Peyer's patch (tissue), 4 donors: ENCODE data around the gene SEC14L6. TPM values are rescaled to one million over a fixed set of nuclear protein-coding genes. Genes with fewer than 3 reads are reported as not detected.

Source experiments
- DNase-seq, 3 donors: peaks; one replicate each; pipeline ENCODE4 v3.0.0-alpha.2; 2017 to 2019
- H3K27ac ChIP-seq, 4 donors: fragments of 200-600 bp; sonication (generic); one replicate each; pipeline ENCODE4 v1.5.1; 2016 to 2019
- H3K27me3 ChIP-seq, 2 donors: fragments of 200-600 bp; sonication (generic); one replicate each; pipeline ENCODE4 v1.5.1; 2019
- H3K36me3 ChIP-seq, 3 donors: fragments of 200-600 bp; sonication (generic); one replicate each; pipeline ENCODE4 v1.5.1; 2016 to 2019
- H3K4me1 ChIP-seq, 4 donors: fragments of 200-600 bp; sonication (generic); one replicate each; pipeline ENCODE4 v1.5.1; 2016 to 2019
- H3K4me3 ChIP-seq, 4 donors: fragments of 200-600 bp; sonication (generic); 1 replicate in 3 of 4; 2 replicates in 1 of 4; pipeline ENCODE4 v1.5.1; 2016 to 2019; ENCODE audit warnings: mild to moderate bottlenecking in 1 of 4
- H3K9me3 ChIP-seq, 4 donors: fragments of 200-600 bp; sonication (generic); one replicate each; pipeline ENCODE4 v1.5.1; 2016 to 2019; ENCODE audit warnings: mild to moderate bottlenecking in 1 of 4
- POLR2A ChIP-seq, 2 donors: fragments of 450-650 bp; IDR thresholded peaks; one replicate each; pipeline ENCODE4 v1.5.1; 2017; ENCODE audit warnings: antibody characterized with exemption in 2 of 2, mild to moderate bottlenecking in 2 of 2, moderate library complexity in 2 of 2
- total RNA-seq, 4 donors: library from RNA; depleted of rRNA; stranded (reverse); fragments of >200 nt; gene quantifications; one replicate each; pipeline ENCODE4 v1.1.0, GENCODE V29; 2016
- TF ChIP-seq, protein P1 (sequence below), 6 experiments: fragments of 450-650 bp in 4 of 6; fragments of 200-600 bp in 2 of 6; sonication (generic) in 1 of 6; IDR thresholded peaks; one replicate each; pipeline ENCODE4 v1.5.1; 2017 to 2019; ENCODE audit warnings: antibody characterized with exemption in 6 of 6, mild to moderate bottlenecking in 3 of 6, moderate library complexity in 1 of 6

SEC14L6 gene
- total RNA-seq, 4 donors from 2014 or later: 0.27 TPM; not detected in 3

DNA sequence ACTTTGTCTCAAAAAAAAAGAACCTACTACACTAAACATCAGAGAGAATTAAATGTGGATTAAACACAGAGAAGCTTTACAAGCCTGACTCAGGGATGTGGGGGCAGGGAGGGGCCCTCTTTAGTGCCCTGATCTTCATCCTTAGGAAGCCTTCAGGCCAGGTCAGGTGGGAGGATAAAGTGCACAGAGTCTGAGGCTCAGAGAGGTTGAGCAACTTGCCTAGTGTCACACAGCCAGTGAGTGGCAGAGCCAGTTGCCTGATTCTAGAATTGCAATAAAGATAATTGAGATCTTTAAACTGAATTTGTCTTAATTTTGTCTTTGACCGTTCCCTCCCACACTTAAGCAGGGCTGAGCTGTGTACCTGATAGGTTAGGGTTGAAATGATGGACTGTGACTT lies 7.2 kb downstream of the SEC14L6 start:
- Histone ChIP-seq H3K4me1 (peaks cover 0 to 10% (median 0%) of the 10 kb centered on the region in 4 donors), H3K27ac (no peak overlapping the region), H3K27me3 (peaks cover 0 to 11% of the 10 kb centered on the region in 2 donors), H3K9me3 (no peaks in the 10 kb centered on the region), H3K36me3 (no peaks in the 10 kb centered on the region), H3K4me3 (no peak overlapping the region)
- no peak for TF ChIP-seq POLR2A (IDR thresholded peaks at IDR 0.05)
- TF ChIP-seq, protein P1, sequence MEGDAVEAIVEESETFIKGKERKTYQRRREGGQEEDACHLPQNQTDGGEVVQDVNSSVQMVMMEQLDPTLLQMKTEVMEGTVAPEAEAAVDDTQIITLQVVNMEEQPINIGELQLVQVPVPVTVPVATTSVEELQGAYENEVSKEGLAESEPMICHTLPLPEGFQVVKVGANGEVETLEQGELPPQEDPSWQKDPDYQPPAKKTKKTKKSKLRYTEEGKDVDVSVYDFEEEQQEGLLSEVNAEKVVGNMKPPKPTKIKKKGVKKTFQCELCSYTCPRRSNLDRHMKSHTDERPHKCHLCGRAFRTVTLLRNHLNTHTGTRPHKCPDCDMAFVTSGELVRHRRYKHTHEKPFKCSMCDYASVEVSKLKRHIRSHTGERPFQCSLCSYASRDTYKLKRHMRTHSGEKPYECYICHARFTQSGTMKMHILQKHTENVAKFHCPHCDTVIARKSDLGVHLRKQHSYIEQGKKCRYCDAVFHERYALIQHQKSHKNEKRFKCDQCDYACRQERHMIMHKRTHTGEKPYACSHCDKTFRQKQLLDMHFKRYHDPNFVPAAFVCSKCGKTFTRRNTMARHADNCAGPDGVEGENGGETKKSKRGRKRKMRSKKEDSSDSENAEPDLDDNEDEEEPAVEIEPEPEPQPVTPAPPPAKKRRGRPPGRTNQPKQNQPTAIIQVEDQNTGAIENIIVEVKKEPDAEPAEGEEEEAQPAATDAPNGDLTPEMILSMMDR (IDR thresholded peaks at IDR 0.05): no peak
- no peak for DNase-seq

DNA sequence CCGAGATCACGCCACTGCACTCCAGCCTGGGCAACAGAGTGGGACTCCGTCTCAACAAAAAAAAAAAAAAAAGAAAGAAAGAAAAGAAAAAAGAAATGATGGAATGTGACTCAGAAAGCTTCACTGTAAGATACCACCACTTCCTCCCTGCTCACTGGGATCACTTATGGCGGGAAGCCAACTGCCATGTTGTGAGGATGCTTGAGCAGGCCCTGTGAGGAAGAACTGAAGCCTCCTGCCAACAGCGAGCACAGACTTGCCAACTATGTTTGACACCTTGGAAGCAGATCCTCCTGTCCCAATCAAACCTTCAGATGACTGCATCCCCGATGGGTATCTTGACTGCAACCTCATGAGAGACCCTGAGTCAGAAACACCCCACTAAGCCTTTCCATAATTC lies 8.3 kb downstream of the SEC14L6 start:
- Histone ChIP-seq H3K9me3 (no peaks in the 10 kb centered on the region), H3K27me3 (peaks cover 0 to 7% of the 10 kb centered on the region in 2 donors), H3K27ac (no peak overlapping the region), H3K4me3 (no peak overlapping the region), H3K36me3 (no peaks in the 10 kb centered on the region), H3K4me1 (peaks cover 0 to 10% (median 0%) of the 10 kb centered on the region in 4 donors)
- TF ChIP-seq POLR2A (IDR thresholded peaks at IDR 0.05): no peak
- TF ChIP-seq, protein P1 (IDR thresholded peaks at IDR 0.05): no peak
- DNase-seq: no peak

DNA sequence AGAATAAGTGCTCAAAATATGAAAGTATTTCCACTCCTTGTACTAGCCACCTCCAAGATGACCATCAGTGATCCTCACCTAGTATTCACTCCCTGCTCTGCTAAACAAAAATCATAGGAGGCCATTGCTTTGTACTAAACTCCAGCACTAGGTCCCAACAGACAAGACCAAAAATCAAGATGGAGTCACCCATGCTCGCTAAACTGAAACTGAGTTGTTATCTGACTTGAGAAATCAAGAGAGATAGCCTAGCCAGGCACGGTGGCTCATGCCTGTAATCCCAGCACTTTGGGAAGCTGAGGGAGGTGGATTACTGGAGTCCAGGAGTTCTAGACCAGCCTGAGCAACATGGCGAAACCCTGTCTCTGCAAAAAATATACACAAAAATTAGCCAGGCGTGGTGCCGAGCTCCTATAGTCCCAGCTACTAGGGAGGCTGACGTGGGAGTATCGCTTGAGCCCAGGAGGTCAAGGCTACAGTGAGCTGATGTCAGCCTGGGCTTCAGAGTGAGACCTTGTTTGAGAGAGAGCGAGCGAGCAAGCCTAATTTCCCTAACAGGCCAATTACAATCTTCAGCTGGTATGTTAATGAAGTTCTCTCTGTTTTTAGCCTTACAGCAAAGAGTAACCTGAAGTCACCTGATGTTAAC lies 9.3 kb downstream of the SEC14L6 start:
- H3K4me3 ChIP-seq: no peak overlapping the region
- H3K36me3 ChIP-seq: no peaks in the 10 kb centered on the region
- H3K4me1 ChIP-seq: peaks cover 0 to 4% (median 0%) of the 10 kb centered on the region in 4 donors
- no peak for TF ChIP-seq POLR2A (IDR thresholded peaks at IDR 0.05)
- peaks cover 0 to 4% of the 10 kb centered on the region in 2 donors for H3K27me3 ChIP-seq
- no peak for DNase-seq
- no peak overlapping the region for H3K27ac ChIP-seq
- no peaks in the 10 kb centered on the region for H3K9me3 ChIP-seq

DNA sequence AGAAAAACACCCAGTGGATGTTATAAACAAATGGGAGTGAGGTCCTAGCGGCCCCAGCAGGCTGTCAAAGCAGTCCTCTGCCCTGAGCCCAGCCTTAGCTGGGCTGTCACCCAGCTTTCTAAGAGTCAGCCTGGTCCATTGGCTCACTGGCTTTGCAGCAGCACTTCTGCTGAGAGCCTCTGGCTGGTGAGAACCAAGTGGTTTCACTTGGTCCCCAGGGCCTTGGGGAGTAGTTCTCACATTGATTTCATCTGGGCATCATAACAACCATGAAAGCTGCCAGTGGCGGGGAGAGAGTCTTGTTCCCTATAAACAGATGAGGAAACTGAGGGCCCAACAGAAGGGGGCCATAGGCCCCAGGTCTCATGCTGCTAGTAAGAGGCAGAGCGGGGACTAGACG lies 11.4 kb downstream of the SEC14L6 start:
- H3K4me3 ChIP-seq: no peak overlapping the region
- H3K9me3 ChIP-seq: no peaks in the 10 kb centered on the region
- no peaks in the 10 kb centered on the region for H3K36me3 ChIP-seq
- DNase-seq: no peak
- no peaks in the 10 kb centered on the region for H3K4me1 ChIP-seq
- no peaks in the 10 kb centered on the region for H3K27me3 ChIP-seq
- TF ChIP-seq, protein P1 (IDR thresholded peaks at IDR 0.05): no peak
- TF ChIP-seq POLR2A (IDR thresholded peaks at IDR 0.05): no peak
- no peak overlapping the region for H3K27ac ChIP-seq

DNA sequence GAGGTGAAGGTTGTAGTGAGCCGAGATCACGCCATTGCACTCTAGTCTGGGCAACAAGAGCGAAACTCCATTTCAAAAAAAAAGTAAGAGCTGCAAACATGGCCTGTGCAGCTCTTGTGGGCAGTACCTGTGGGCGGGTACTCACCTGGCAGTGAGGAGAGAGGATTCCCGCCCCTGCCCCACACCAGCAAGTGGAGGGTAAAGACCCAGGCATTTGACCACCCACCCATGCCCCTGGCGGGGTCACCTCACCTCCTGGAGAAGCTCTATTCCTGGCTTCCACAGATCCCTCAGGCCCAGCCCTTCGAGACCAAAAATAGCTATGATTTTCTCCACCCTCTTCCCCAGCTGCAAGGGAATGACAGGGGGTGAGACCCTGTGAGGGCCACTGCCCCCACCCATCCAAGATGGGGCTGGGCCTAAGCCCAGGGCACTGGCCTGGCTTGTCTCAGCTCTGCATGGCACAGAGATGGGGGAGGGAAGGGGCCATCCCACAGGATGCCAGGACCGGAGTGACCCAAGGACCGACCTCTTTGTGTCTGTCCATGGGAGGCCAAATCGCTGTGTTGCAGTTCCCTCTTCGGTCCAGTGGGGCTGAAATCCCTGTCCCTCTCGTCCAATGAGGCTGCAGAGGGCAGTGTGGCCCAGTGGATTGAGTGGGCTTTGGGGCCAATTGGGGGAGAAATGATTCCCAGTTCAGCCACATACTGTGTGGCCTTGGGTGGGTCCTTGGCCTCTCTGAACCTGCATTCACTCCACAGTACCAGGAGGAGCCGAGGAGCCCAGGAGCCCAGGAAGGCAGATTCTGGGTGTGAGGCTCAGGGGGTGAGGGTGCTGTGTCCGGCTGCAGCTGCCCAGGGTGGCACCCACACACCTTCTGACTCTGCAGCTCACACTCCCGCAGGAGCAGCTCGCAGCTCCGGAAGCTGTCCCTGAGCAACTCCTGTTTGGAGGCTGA lies 14.6 kb downstream of the SEC14L6 start:
- TF ChIP-seq, protein P1 (IDR thresholded peaks at IDR 0.05): peak in 2 of 6 experiments; percentile 8 to 16
- TF ChIP-seq POLR2A (IDR thresholded peaks at IDR 0.05): no peak
- H3K27ac ChIP-seq: no peak overlapping the region
- no peaks in the 10 kb centered on the region for H3K27me3 ChIP-seq
- H3K4me3 ChIP-seq: no peak overlapping the region
- no peaks in the 10 kb centered on the region for H3K4me1 ChIP-seq
- no peak for DNase-seq
- no peaks in the 10 kb centered on the region for H3K36me3 ChIP-seq
- H3K9me3 ChIP-seq: no peaks in the 10 kb centered on the region

DNA sequence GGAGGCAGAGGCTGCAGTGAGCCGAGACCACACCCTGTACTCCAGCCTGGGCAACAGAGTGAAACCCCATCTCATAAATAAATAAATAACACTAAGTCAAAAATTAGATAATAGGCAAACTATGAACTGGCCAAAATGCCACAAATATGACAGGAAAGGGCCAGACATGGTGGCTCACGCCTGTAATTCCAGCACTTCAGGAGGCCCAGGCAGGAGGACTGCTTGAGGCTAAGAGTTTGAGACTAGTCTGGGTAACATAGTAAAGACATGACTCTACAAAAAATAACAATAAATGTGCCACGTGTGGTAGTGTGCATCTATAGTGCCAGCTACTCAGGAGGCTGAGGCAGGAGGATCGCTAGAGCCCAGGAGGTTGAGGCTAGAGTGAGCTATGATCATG lies 19.9 kb downstream of the SEC14L6 start:
- no peaks in the 10 kb centered on the region for H3K4me1 ChIP-seq
- H3K27ac ChIP-seq: no peak overlapping the region
- H3K27me3 ChIP-seq: no peaks in the 10 kb centered on the region
- no peak for TF ChIP-seq POLR2A (IDR thresholded peaks at IDR 0.05)
- TF ChIP-seq, protein P1 (IDR thresholded peaks at IDR 0.05): no peak
- DNase-seq: no peak
- no peaks in the 10 kb centered on the region for H3K9me3 ChIP-seq
- no peak overlapping the region for H3K4me3 ChIP-seq
- no peaks in the 10 kb centered on the region for H3K36me3 ChIP-seq
